ENCODE measurements around the gene FOXP1.

DNA sequence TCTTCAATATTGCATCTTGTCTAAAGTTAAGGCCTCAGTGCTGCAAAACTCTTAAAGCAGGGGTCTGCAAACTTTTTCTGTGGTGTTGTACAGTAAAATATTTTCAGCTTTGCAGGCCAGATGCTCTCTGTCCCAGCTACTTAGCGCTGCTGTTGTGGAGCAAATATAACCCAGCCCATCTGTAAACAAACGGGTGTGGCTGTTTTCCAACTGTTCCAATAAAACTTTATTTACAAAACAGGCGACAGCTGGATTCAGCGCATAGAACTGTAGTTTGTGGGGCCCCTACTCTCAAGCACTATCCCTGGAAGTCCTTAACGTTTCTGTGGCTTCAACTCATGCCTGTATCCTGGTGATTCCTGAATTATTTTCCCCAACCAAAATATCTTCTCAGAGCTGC lies 365.0 kb downstream of the FOXP1 start:
- TF ChIP-seq EZH2 (IDR thresholded peaks at IDR 0.05; ENCODE audit: insufficient read depth, poor library complexity, severe bottlenecking): no peak
- TF ChIP-seq EZH2phosphoT487 (IDR thresholded peaks at IDR 0.05; ENCODE audit: insufficient read depth, low read depth): no peak
